ENCODE data around the gene CLDN19.

- TF ChIP-seq POLR2A (IDR thresholded peaks at IDR 0.05; ENCODE audit: extremely low read depth, insufficient read length) (no peak), MYC (IDR thresholded peaks at IDR 0.05; ENCODE audit: low read depth, low read length) (no peak)
- TF ChIP-seq, protein P1, sequence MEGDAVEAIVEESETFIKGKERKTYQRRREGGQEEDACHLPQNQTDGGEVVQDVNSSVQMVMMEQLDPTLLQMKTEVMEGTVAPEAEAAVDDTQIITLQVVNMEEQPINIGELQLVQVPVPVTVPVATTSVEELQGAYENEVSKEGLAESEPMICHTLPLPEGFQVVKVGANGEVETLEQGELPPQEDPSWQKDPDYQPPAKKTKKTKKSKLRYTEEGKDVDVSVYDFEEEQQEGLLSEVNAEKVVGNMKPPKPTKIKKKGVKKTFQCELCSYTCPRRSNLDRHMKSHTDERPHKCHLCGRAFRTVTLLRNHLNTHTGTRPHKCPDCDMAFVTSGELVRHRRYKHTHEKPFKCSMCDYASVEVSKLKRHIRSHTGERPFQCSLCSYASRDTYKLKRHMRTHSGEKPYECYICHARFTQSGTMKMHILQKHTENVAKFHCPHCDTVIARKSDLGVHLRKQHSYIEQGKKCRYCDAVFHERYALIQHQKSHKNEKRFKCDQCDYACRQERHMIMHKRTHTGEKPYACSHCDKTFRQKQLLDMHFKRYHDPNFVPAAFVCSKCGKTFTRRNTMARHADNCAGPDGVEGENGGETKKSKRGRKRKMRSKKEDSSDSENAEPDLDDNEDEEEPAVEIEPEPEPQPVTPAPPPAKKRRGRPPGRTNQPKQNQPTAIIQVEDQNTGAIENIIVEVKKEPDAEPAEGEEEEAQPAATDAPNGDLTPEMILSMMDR (IDR thresholded peaks at IDR 0.05; ENCODE audit: low read depth, low read length): peak; percentile 70
- TF ChIP-seq, protein P2, sequence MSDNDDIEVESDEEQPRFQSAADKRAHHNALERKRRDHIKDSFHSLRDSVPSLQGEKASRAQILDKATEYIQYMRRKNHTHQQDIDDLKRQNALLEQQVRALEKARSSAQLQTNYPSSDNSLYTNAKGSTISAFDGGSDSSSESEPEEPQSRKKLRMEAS (IDR thresholded peaks at IDR 0.05; ENCODE audit: low read depth, low read length): no peak
Measured at GRCh38 chr1:42747125-42747524, 7.1 kb upstream of the CLDN19 start.

Data from NB4 (cell line).